Measurements from ENCODE around the gene ICAM5. TPM values are rescaled to one million over a fixed set of nuclear protein-coding genes. Genes with fewer than 3 reads are reported as not detected.

Gene ICAM5
- total and polyA plus RNA-seq, 5 experiments from 2014 or later, result not detected

DNA sequence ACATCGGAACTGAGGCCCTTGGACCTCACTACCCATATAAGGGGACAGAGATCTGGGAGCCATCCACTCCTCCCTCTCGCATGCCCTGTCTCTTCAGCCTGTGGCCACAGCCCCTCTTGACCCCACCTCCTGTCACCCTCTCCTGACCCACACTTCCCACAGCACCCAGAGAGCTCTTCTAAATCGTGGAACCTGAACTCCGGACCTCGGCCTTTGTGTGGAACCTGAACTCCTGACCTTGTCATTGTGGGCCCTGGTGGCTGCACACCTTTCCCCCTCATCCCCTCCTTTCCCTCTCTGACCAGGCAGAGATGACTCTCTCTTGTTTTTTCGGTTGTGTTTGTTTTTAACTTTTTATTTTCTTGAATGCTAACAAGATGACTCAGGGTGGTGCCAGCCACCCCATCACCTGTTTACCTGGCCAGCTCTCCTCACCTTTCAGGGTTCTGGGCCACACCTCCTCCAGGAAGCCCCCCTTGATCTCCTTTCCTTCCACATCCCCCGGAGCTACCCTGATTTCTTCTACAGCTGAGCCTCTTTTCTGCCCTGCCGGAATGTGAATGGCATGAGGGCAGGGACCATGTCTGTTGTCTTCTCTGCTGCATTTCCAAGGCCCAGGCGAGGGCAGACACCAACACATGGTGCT, 32.7 kb upstream of the ICAM5 start:
- Mint-ChIP-seq H3K9me3 (no peaks in the 10 kb centered on the region), H3K4me1 (peaks cover 11 to 31% (median 22%) of the 10 kb centered on the region in 4 donors), H3K36me3 (peaks cover 5 to 58% (median 10%) of the 10 kb centered on the region in 3 donors), H3K27me3 (no peaks in the 10 kb centered on the region), H3K27ac (peak overlapping the region in 4 of 10 donors; percentile 47 to 86 (median 63)), H3K4me3 (peak overlapping the region in 2 of 10 donors; percentile 45 to 50)
- no peak for ATAC-seq
- POLR2A ChIA-PET, result interaction anchor here (1.4 kb wide), 1 partner anchor 58 kb away, joined by 3 read pairs; the partner anchor contains the start of gene FDX2
- DNase-seq, result no peak

DNA sequence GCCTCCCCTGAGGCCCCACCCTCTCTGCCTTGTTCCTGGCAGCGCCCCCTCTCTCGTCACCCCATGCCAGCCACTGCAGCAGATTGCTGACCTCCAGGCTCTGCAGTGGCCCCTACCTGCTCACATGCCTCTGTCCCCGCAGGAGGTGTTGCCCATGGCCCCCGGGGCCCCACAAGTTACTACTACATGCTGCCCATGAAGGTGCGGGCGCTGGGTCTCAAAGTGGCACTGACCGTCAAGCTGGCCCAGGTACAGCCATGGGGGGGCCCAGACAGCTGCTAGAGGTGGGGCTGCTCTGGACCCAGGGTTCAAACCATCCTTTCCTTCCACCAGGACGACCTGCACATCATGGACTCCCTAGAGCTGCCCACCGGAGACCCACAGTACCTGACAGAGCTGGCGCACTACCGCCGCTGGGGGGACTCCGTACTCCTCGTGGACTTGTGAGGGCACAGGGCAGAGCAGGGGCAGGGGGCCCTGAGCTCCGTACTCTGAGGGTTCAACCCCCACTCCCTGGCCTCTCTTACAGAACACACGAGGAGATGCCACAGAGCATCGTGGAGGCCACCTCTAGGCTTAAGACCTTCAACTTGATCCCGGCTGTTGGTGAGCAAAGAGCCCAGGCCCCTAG, 31.6 kb upstream of the ICAM5 start:
- H3K27me3 Mint-ChIP-seq, result no peaks in the 10 kb centered on the region
- DNase-seq (no peak), ATAC-seq (no peak)
- H3K9me3 Mint-ChIP-seq, result no peaks in the 10 kb centered on the region
- H3K4me1 Mint-ChIP-seq, result peaks cover 11 to 26% (median 15%) of the 10 kb centered on the region in 4 donors
- H3K27ac Mint-ChIP-seq, result no peak overlapping the region
- H3K36me3 Mint-ChIP-seq, result peaks cover 5 to 54% (median 10%) of the 10 kb centered on the region in 3 donors
- H3K4me3 Mint-ChIP-seq, result peak overlapping the region in 1 of 10 donors; percentile 29
- POLR2A ChIA-PET, result interaction anchor here (0.6 to 1.4 kb wide), 7 partner anchors 8 to 130 kb away, joined by 3 to 4 read pairs (median 3); partner anchors contain the start of genes FDX2 and TYK2

DNA sequence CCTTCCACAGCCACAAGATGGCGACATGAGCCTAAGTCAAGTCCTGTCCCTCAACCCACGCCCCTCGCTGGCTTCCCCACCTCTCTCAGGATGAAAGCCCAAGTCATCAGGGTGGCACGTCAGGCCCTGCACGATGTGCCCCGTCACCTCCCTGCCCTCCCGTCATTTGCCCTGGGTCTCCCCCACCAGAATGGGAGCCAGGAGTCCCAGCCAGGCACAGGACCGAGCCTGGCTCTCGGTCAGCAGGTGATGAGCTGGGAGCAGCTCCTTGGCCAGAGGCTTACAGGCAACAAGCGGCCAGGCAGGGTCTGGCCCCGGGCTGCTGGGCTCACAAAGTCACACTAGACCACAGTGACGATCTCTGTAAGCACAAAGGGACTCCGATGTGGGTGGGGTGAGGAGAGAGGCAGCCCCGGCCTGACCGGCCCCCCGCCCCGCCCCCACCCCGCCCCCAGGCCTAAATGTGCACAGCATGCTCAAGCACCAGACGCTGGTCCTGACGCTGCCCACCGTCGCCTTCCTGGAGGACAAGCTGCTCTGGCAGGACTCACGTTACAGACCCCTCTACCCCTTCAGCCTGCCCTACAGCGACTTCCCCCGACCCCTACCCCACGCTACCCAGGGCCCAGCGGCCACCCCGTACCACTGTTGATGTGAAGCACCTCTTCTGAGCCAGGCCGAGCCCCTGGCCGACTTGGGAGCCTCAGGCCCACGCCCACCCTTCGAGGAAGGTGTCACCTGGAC, 30.4 kb upstream of the ICAM5 start:
- ATAC-seq (peak; percentile 88 to 97), DNase-seq (peak; percentile 68 to 95 (median 84))
- Mint-ChIP-seq H3K4me3 (no peak overlapping the region), H3K9me3 (no peaks in the 10 kb centered on the region), H3K4me1 (peaks cover 6 to 16% (median 7%) of the 10 kb centered on the region in 4 donors), H3K27me3 (no peaks in the 10 kb centered on the region), H3K27ac (peak overlapping the region in 2 of 10 donors; percentile 15 to 59), H3K36me3 (peaks cover 5 to 47% (median 10%) of the 10 kb centered on the region in 3 donors)
- POLR2A ChIA-PET, result interaction anchor here (0.6 to 1.4 kb wide), 10 partner anchors 9 to 717 kb away, joined by 3 to 5 read pairs (median 3); partner anchors contain the start of gene TYK2

DNA sequence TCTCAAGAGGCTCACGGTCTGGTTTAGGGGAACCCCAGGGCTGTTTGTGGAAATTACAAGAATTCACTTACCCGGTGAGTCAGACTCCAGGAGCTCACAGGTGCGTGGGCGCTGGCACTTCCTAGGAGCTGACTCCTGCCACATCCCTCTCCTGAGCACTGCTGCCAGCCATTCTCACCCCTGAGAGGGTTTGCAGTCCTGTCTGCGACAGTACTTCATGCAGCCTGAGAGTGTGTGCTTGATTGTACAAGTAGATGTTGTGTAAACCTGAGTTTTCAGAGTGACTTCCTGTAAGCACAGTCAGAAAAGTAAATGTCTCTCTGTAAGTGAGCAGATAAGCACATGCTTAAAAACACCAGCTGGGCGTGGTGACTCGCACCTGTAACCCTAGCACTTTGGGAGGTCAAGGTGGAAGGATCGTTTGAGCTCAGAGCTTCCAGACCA, 29.6 kb upstream of the ICAM5 start:
- Mint-ChIP-seq H3K27me3 (no peaks in the 10 kb centered on the region), H3K36me3 (peaks cover 5 to 38% (median 8%) of the 10 kb centered on the region in 3 donors), H3K4me1 (peaks cover 4 to 15% (median 7%) of the 10 kb centered on the region in 4 donors), H3K27ac (no peak overlapping the region), H3K4me3 (no peak overlapping the region), H3K9me3 (no peaks in the 10 kb centered on the region)
- no peak for ATAC-seq
- POLR2A ChIA-PET, result interaction anchor here (0.6 to 1.4 kb wide), 2 partner anchors 137 to 174 kb away, joined by 3 to 4 read pairs; no protein-coding TSS in a partner anchor
- no peak for DNase-seq

DNA sequence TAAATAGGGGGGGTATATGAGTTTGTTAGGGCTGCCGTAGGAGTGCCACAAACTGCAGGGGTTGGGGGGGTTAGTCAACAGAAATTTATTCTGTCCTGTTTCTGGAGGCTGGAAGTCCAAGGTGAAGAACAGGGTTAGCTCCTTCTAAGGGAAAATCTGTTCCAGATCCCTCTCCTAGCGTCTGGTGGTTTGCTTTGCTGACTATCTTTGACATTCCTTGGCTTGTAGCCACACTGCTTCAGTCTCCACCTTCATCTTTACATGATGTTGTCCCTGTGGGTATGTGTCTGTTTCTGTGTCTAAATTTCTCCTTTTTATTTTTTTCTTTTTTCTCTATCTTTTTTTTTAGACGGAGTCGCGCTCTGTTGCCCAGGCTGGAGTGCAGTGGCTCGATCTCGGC, 27.0 kb upstream of the ICAM5 start:
- H3K27me3 Mint-ChIP-seq, result no peaks in the 10 kb centered on the region
- no peaks in the 10 kb centered on the region for H3K9me3 Mint-ChIP-seq
- POLR2A ChIA-PET, result interaction anchor here (0.7 kb wide), 1 partner anchor 126 kb away, joined by 3 read pairs; no protein-coding TSS in a partner anchor
- DNase-seq (no peak), ATAC-seq (no peak)
- no peak overlapping the region for H3K4me3 Mint-ChIP-seq
- peaks cover 0 to 4% (median 2%) of the 10 kb centered on the region in 4 donors for H3K4me1 Mint-ChIP-seq
- peaks cover 0 to 15% (median 0%) of the 10 kb centered on the region in 3 donors for H3K36me3 Mint-ChIP-seq
- H3K27ac Mint-ChIP-seq, result no peak overlapping the region

DNA sequence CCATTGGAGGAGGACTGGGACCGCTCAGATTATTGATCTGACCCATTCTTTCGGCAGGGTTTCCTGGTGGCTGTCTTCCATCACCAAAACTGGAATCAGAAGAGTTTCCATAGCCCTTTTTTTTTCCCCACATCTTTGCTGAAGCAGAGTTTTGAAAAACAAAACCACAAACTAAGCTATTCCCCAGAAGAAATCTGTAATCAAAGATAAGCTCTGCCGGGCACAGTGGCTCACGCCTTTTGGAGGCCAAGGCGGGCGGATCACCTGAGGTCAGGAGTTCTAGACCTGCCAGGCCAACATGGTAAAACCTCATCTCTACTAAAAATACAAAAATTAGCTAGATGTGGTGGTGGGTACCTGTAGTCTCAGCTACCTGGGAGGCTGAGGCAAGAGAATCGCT, 23.0 kb upstream of the ICAM5 start:
- Mint-ChIP-seq H3K4me1 (peaks cover 4 to 24% (median 16%) of the 10 kb centered on the region in 4 donors), H3K9me3 (no peaks in the 10 kb centered on the region), H3K36me3 (no peaks in the 10 kb centered on the region), H3K27ac (no peak overlapping the region), H3K27me3 (no peaks in the 10 kb centered on the region), H3K4me3 (no peak overlapping the region)
- DNase-seq (no peak), ATAC-seq (no peak)
- POLR2A ChIA-PET, result no interaction called here

DNA sequence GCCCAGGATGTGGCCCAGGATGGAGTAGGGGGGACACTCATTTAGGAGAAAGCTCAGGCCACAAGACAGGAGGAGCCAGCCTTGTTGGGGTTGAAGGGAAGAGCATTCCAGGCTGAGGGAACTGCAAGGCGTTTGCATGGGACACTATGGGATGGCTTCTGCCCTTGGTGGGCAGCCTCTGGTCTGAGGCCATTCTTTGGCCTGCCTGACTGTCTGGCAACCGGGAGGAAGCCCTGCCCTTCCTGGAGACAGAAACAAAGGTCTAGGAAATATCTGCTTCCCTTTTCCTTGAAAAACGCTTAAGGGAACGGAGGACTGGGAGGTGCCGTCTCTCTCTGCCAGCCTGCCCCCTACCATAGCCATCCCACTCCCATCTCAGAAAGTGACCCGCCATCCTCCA, 21.7 kb upstream of the ICAM5 start:
- H3K4me3 Mint-ChIP-seq, result no peak overlapping the region
- no peak for ATAC-seq
- POLR2A ChIA-PET, result interaction anchor here (3.8 kb wide), 1 partner anchor 119 kb away, joined by 52 read pairs; no protein-coding TSS in a partner anchor
- no peaks in the 10 kb centered on the region for H3K9me3 Mint-ChIP-seq
- DNase-seq, result no peak
- H3K4me1 Mint-ChIP-seq, result peaks cover 4 to 26% (median 24%) of the 10 kb centered on the region in 4 donors
- no peaks in the 10 kb centered on the region for H3K27me3 Mint-ChIP-seq
- H3K27ac Mint-ChIP-seq, result peak overlapping the region in 1 of 10 donors; percentile 9
- H3K36me3 Mint-ChIP-seq, result no peaks in the 10 kb centered on the region

DNA sequence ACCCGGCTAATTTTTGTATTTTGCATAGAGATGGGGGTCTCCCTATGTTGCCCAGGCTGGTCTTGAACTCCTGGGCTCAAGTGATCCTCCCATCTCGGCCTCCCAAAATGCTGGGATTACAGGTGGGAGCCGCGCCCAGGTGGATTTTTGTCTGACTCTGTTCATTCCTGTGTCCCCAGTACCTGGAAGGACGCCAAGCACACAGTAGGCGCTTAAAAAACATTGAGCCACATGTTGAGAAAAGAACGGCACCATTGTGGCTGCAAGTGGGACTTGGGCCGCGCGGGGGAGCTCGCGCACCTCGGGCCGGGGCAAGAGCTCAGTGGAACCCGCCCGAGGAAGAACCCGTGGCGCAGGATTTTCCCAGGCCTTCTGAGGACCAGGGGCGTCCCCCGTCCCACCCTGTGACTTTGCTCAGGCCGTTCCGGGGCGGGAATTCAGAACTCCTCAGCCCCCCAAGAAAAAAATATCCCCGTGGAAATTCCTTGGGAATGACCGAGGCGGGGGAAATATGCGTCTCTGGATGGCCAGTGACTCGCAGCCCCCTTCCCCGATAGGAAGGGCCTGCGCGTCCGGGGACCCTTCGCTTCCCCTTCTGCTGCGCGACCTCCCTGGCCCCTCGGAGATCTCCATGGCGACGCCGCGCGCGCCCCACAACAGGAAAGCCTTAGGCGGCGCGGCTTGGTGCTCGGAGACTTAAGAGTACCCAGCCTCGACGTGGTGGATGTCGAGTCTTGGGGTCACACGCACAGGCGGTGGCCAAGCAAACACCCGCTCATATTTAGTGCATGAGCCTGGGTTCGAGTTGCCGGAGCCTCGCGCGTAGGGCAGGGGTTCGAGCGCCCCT, 20.2 kb upstream of the ICAM5 start:
- DNase-seq (peak; percentile 73 to 91 (median 85)), ATAC-seq (peak; percentile 75 to 76)
- peaks cover 4 to 30% (median 25%) of the 10 kb centered on the region in 4 donors for H3K4me1 Mint-ChIP-seq
- H3K27me3 Mint-ChIP-seq, result no peaks in the 10 kb centered on the region
- H3K4me3 Mint-ChIP-seq, result peak overlapping the region; percentile 76 to 88 (median 84)
- H3K36me3 Mint-ChIP-seq, result peaks cover 0 to 2% (median 0%) of the 10 kb centered on the region in 3 donors
- POLR2A ChIA-PET, result interaction anchor here (0.6 to 3.8 kb wide), 11 partner anchors 10 to 134 kb away, joined by 3 to 52 read pairs (median 6); partner anchors contain the start of genes CDC37, ICAM5, RAVER1 and TYK2
- peak overlapping the region; percentile 72 to 92 (median 88) for H3K27ac Mint-ChIP-seq
- H3K9me3 Mint-ChIP-seq, result no peaks in the 10 kb centered on the region

DNA sequence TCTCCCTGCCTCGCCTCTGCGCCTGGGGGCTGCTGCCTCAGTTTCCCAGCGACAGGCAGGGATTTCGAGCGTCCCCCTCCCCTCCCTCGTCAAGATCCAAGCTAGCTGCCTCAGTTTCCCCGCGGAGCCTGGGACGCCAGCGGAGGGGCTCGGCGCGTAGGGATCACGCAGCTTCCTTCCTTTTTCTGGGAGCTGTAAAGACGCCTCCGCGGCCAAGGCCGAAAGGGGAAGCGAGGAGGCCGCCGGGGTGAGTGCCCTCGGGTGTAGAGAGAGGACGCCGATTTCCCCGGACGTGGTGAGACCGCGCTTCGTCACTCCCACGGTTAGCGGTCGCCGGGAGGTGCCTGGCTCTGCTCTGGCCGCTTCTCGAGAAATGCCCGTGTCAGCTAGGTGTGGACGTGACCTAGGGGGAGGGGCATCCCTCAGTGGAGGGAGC, 19.6 kb upstream of the ICAM5 start:
- Mint-ChIP-seq H3K27me3 (no peaks in the 10 kb centered on the region), H3K4me1 (peaks cover 6 to 30% (median 25%) of the 10 kb centered on the region in 4 donors)

DNA sequence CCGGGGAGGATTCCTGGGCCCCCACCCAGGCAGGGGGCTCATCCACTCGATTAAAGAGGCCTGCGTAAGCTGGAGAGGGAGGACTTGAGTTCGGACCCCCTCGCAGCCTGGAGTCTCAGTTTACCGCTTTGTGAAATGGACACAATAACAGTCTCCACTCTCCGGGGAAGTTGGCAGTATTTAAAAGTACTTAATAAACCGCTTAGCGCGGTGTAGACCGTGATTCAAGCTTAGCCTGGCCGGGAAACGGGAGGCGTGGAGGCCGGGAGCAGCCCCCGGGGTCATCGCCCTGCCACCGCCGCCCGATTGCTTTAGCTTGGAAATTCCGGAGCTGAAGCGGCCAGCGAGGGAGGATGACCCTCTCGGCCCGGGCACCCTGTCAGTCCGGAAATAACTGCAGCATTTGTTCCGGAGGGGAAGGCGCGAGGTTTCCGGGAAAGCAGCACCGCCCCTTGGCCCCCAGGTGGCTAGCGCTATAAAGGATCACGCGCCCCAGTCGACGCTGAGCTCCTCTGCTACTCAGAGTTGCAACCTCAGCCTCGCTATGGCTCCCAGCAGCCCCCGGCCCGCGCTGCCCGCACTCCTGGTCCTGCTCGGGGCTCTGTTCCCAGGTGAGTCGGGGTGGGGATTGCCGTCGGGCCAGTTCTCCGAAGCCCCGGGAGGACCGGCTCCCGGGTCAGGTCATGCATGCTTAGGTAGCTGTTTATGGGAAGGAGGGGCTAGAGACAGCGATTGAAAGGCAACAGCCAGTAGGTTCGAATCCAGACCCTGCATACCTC, 18.9 kb upstream of the ICAM5 start, which contains the start of gene ICAM1:
Gene ICAM1, plus strand, starts transcription at position 505 of the 779 bp plus-strand sequence. Its CDS starts 40 bp downstream, at position 545.
- Mint-ChIP-seq H3K4me1 (peaks cover 6 to 30% (median 25%) of the 10 kb centered on the region in 4 donors), H3K9me3 (no peaks in the 10 kb centered on the region)
- POLR2A ChIA-PET, result interaction anchor here (0.5 to 3.8 kb wide), 23 partner anchors 9 to 164 kb away, joined by 3 to 52 read pairs (median 4); partner anchors contain the start of genes CDC37, ICAM5, MRPL4 and PPAN

More for the DNA sequence above, 19.6 kb upstream of the ICAM5 start:
- no peaks in the 10 kb centered on the region for H3K9me3 Mint-ChIP-seq
- peak in 8 of 10 donors; percentile 40 to 80 (median 56) for DNase-seq
- ATAC-seq, result peak; percentile 56 to 59
- peaks cover 0 to 8% (median 0%) of the 10 kb centered on the region in 3 donors for H3K36me3 Mint-ChIP-seq
- peak overlapping the region; percentile 76 to 88 (median 84) for H3K4me3 Mint-ChIP-seq
- peak overlapping the region; percentile 60 to 92 (median 88) for H3K27ac Mint-ChIP-seq
- POLR2A ChIA-PET, result interaction anchor here (0.7 to 3.8 kb wide), 15 partner anchors 10 to 135 kb away, joined by 3 to 52 read pairs (median 5); partner anchors contain the start of genes CDC37, ICAM5, MRPL4 and RAVER1

More for the DNA sequence above, 18.9 kb upstream of the ICAM5 start, which contains the start of gene ICAM1:
- Mint-ChIP-seq H3K4me3 (peak within 1 kb of the TSS; percentile 76 to 88 (median 84)), H3K36me3 (peaks cover 0 to 12% (median 0%) of the 10 kb centered on the region in 3 donors), H3K27me3 (no peaks in the 10 kb centered on the region), H3K27ac (peak within 1 kb of the TSS; percentile 75 to 92 (median 88))
- ATAC-seq (peak; percentile 61 to 64), DNase-seq (peak; percentile 41 to 76 (median 60))

Measured in naive thymus-derived CD8-positive, alpha-beta T cell (primary cell).